Ovary (tissue), 9 donors: ENCODE data around the gene BSPRY. TPM values are rescaled to one million over a fixed set of nuclear protein-coding genes. Genes with fewer than 3 reads are reported as not detected.
"Not testable (repeated sequence)": the region's sequence is repeated elsewhere in the genome, so short reads cannot be mapped to it uniquely, and the experiment has no call there.

Experiments used
- DNase-seq, 5 donors: peaks; one replicate each; pipeline ENCODE4 v3.0.0-alpha.2; 2019 to 2020
- H3K27ac ChIP-seq, 2 donors: fragments of 200-600 bp; one replicate each; pipeline versions ENCODE4 v1.5.1 to v1.8.0; 2019 to 2022
- H3K27me3 ChIP-seq: fragments of 200-600 bp; one replicate; pipeline ENCODE4 v1.8.0; 2022
- H3K36me3 ChIP-seq: fragments of 200-600 bp; sonication (generic); one replicate; pipeline ENCODE4 v1.5.1; 2019
- H3K4me1 ChIP-seq: one replicate; pipeline ENCODE4 v1.8.1; 2013; ENCODE audit warnings: mild to moderate bottlenecking, moderate library complexity; ENCODE audit not compliant: insufficient read depth
- H3K4me3 ChIP-seq: fragments of 200-600 bp; sonication (generic); one replicate; pipeline ENCODE4 v1.5.1; 2017
- H3K9me3 ChIP-seq, 2 donors: fragments of 200-600 bp in 1 of 2; sonication (generic) in 1 of 2; one replicate each; pipeline versions ENCODE4 v1.5.1 to v1.8.1; 2013 to 2019; ENCODE audit warnings: mild to moderate bottlenecking in 1 of 2, moderate library complexity in 1 of 2
- CTCF ChIP-seq, 3 donors: fragments of 450-650 bp in 2 of 3; fragments of 200-600 bp in 1 of 3; IDR thresholded peaks; one replicate each; pipeline versions ENCODE4 v1.5.1 to v1.8.0; 2016 to 2022; ENCODE audit warnings: antibody characterized with exemption in 3 of 3, mild to moderate bottlenecking in 1 of 3
- EP300 ChIP-seq: sonication (generic); formaldehyde crosslinking; IDR thresholded peaks from one replicate; pipeline ENCODE4 v1.6.1; 2017; ENCODE audit warnings: antibody characterized with exemption
- POLR2A ChIP-seq: fragments of 450-650 bp; IDR thresholded peaks from one replicate; pipeline ENCODE4 v1.6.1; 2017; ENCODE audit warnings: antibody characterized with exemption, mild to moderate bottlenecking, moderate library complexity
- WGBS, 3 donors: extraction: QIAGEN DNeasy Blood & Tissue Kit in 1 of 3; methylation state at CpG; one replicate each; pipeline versions ENCODE4 v1.1.5 to v1.1.7; 2013 to 2017; 5-methylcytosine and 5-hydroxymethylcytosine counted together
- intact Hi-C, 4 donors: fragments of 100-400 bp; cut with DNase I; formaldehyde crosslinking; loops; one replicate each; pipeline versions ENCODE4 v1.11.0 to v1.15.1; 2022 to 2023
- polyA plus RNA-seq, 2 donors: library from polyadenylated mRNA; stranded (reverse); fragments of 200-250 nt in 1 of 2; fragments of 350-450 nt in 1 of 2; fragmentation: Illumina TruSeq in 1 of 2; extraction: RNeasy Lipid Tissue Mini Kit (QIAGEN cat#74804) in 1 of 2; gene quantifications; one replicate each; pipeline ENCODE4 v1.2.3, GENCODE V29; 2013 to 2014
- total RNA-seq, 7 donors: library from RNA; depleted of rRNA in 2 of 7; stranded (reverse); fragments of >200 nt in 2 of 7; fragmentation: NEBNext Ultra II Directional in 3 of 7; extraction: Animal tissue kit (Norgen Biotek cat#: 25700) in 3 of 7; gene quantifications; one replicate each; pipeline versions ENCODE4 v1.1.0 to v1.2.4, GENCODE V29; 2016 to 2023
- donor health status: DM: no; HTN: no; CAD: no; lungs with moderate emphysema.
- donor health status: DM: no; HTN: no; CAD: no.
- donor health status: Bipolar disorder and iron deficiency.
- donor health status: DM: yes; HTN: yes; CAD: no.
- donor health status: DM: no; HTN: no; CAD: no.
- donor health status: DM: yes; HTN: yes; CAD: no.

The BSPRY gene
- total and polyA plus RNA-seq, 9 donors = 0.10 to 6.9 (median 0.35) TPM; not detected in 1

GRCh38 chr9:113360242-113360842 lies 11.0 kb downstream of the BSPRY start:
- intact Hi-C loops = no loop called here
- H3K4me3 ChIP-seq = no peak overlapping the region
- no peaks in the 10 kb centered on the region for H3K36me3 ChIP-seq
- DNase-seq = no peak
- WGBS, 3 donors = 87 to 91% (median 90%) methylated on average over 15 of the region's 15 CpGs
- H3K27ac ChIP-seq = no peak overlapping the region
- no peaks in the 10 kb centered on the region for H3K4me1 ChIP-seq
- no peak for TF ChIP-seq POLR2A
- no peak for TF ChIP-seq CTCF (IDR thresholded peaks at IDR 0.05)
- no peak for TF ChIP-seq EP300
- H3K9me3 ChIP-seq = no peaks in the 10 kb centered on the region
- no peaks in the 10 kb centered on the region for H3K27me3 ChIP-seq

DNA sequence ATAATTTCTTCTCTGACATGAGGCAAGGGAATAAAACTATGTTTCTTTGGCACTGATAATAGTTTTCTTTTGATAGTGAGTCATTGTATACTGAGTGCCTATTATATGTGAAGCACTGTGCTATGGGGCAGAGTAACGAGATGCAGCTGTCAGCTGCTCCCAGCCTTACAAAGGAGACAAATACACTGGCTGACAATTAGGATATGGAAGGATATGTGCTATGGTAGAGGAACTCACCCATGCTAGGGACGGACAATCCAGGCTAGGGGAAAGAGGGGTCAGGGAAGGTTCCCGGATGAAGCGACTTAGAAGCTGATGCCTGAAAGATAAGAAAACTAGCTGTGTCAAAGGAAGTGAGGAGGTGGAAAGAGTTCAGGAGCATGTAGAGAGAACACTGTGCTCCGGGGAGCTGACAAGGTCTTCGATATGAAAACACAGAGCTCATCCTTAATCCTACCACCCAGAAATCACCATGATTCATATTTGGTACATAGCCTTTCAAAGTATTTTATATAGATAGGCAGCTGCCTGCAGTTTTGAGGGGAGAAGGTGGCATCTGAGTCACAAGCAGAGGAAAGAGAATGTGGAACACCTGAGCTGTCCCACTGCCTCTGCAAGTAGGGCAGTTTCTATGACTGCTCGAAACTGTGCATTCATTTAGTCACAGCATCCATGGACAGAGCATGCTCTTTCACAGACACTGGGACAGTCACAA lies 12.1 kb downstream of the BSPRY start:
- no peak for TF ChIP-seq CTCF (IDR thresholded peaks at IDR 0.05)
- TF ChIP-seq EP300 = no peak
- TF ChIP-seq POLR2A = no peak
- no peaks in the 10 kb centered on the region for H3K4me1 ChIP-seq
- no peak for DNase-seq
- H3K36me3 ChIP-seq = no peaks in the 10 kb centered on the region
- no peaks in the 10 kb centered on the region for H3K27me3 ChIP-seq
- no peak overlapping the region for H3K27ac ChIP-seq
- 26 to 44% (median 37%) methylated on average over 7 of the region's 7 CpGs for WGBS, 3 donors
- no peak overlapping the region for H3K4me3 ChIP-seq
- no peaks in the 10 kb centered on the region for H3K9me3 ChIP-seq
- intact Hi-C loops = no loop called here

- Histone ChIP-seq H3K36me3 (no peaks in the 10 kb centered on the region), H3K4me3 (no peak overlapping the region), H3K27ac (no peak overlapping the region), H3K9me3 (no peaks in the 10 kb centered on the region), H3K4me1 (no peaks in the 10 kb centered on the region), H3K27me3 (no peaks in the 10 kb centered on the region)
- WGBS, 3 donors = 64 to 91% (median 84%) methylated on average over 3 of the region's 3 CpGs
- intact Hi-C loops = no loop called here
- DNase-seq = no peak
- no peak for TF ChIP-seq CTCF (IDR thresholded peaks at IDR 0.05)
- no peak for TF ChIP-seq EP300
- no peak for TF ChIP-seq POLR2A
Observed at GRCh38 chr9:113363336-113363735, 14.0 kb downstream of the BSPRY start.

GRCh38 chr9:113364951-113365350 lies 15.6 kb downstream of the BSPRY start:
- H3K4me3 ChIP-seq = no peak overlapping the region
- intact Hi-C loops = no loop called here
- TF ChIP-seq CTCF (IDR thresholded peaks at IDR 0.05) (no peak), EP300 (no peak), POLR2A (no peak)
- no peaks in the 10 kb centered on the region for H3K27me3 ChIP-seq
- H3K36me3 ChIP-seq = no peaks in the 10 kb centered on the region
- H3K4me1 ChIP-seq = no peaks in the 10 kb centered on the region
- WGBS, 3 donors = 55 to 80% (median 79%) methylated on average over 1 of the region's 1 CpG
- H3K27ac ChIP-seq = no peak overlapping the region
- DNase-seq = no peak
- no peaks in the 10 kb centered on the region for H3K9me3 ChIP-seq

DNA sequence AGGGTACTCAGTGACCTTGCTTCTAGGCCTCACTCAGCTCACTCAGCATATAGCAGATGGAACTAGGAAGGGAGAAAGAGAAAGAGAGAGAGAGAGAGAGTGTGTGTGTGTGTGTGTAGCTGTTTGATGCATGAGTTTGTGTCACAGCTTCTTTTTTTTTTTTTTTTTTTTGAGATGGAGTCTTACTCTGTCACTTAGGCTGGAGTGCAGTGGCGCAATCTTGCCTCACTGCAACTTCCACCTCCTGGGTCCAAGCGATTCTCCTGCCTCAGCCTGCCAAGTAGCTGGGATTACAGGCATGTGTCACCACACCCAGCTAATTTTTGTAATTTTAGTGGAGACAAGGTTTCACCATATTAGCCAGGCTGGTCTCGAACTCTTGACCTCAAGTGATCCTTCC lies 16.3 kb downstream of the BSPRY start:
- H3K27ac ChIP-seq, H3K9me3 ChIP-seq, H3K4me3 ChIP-seq, intact Hi-C loops, H3K4me1 ChIP-seq, H3K36me3 ChIP-seq, DNase-seq, H3K27me3 ChIP-seq: not testable (repeated sequence)
- WGBS, 3 donors = 96 to 98% (median 97%) methylated on average over 3 of the region's 3 CpGs
